Measurements from ENCODE around the gene FLG2. TPM values are rescaled to one million over a fixed set of nuclear protein-coding genes. Genes with fewer than 3 reads are reported as not detected.

FLG2 gene
- polyA plus RNA-seq, 1 of the 3 experiments (the other 2 are of a cell fraction) = not detected

- H3K27me3 ChIP-seq (ENCODE audit: insufficient read depth) = peaks cover 5% of the 10 kb centered on the region; the same call in 1 of the 2 replicates
- CTCF ChIA-PET = no interaction called here
- 11% methylated on average over 4 of the region's 4 CpGs for WGBS (ENCODE audit: low lambda C conversion rate)
- H2AFZ ChIP-seq (ENCODE audit: low read depth) = no peak overlapping the region
- no peak overlapping the region for H3K9ac ChIP-seq
- H3K79me2 ChIP-seq (ENCODE audit: insufficient read depth) = no peaks in the 10 kb centered on the region
- H3K36me3 ChIP-seq (replicated peaks in 1 of 2; ENCODE audit: control insufficient read depth in 1 of 2, insufficient read depth in 2 of 2, low read length in 1 of 2) = no peaks in the 10 kb centered on the region
- no peaks in the 10 kb centered on the region for H4K20me1 ChIP-seq (ENCODE audit: insufficient read depth)
- H3K4me3 ChIP-seq (ENCODE audit: low read depth in 2 of 2, low read length in 1 of 2) = no peak overlapping the region
- H3K4me2 ChIP-seq = no peak overlapping the region
- H3K9me3 ChIP-seq = no peaks in the 10 kb centered on the region
- H3K4me1 ChIP-seq (ENCODE audit: control insufficient read depth in 1 of 2, insufficient read depth in 2 of 2, low read depth in 1 of 2, low read length in 1 of 2) = no peaks in the 10 kb centered on the region
- no peaks in the 10 kb centered on the region for H3F3A ChIP-seq (replicated peaks; ENCODE audit: insufficient read depth)
- DNase-seq = no peak
- TF ChIP-seq TEAD4 (IDR thresholded peaks at IDR 0.05; ENCODE audit: borderline replicate concordance, insufficient read depth) = no peak
- TF ChIP-seq SMC3 (IDR thresholded peaks at IDR 0.05; ENCODE audit: low read depth, low read length) = no peak
- no peak for TF ChIP-seq MXI1 (IDR thresholded peaks at IDR 0.05; ENCODE audit: low read depth, low read length)
- POLR2A ChIA-PET = no interaction called here
- H3K27ac ChIP-seq (ENCODE audit: low read depth in 2 of 2, low read length in 1 of 2) = no peak overlapping the region
- H3K9me2 ChIP-seq = no peaks in the 10 kb centered on the region
These were observed 29.1 kb upstream of the FLG2 start for GRCh38 chr1:152388889-152389288.

GRCh38 chr1:152386940-152387339 lies 27.1 kb upstream of the FLG2 start:
- H3K9me2 ChIP-seq = no peaks in the 10 kb centered on the region
- no peaks in the 10 kb centered on the region for H4K20me1 ChIP-seq (ENCODE audit: insufficient read depth)
- no peak overlapping the region for H3K27ac ChIP-seq (ENCODE audit: low read depth in 2 of 2, low read length in 1 of 2)
- H3K36me3 ChIP-seq (replicated peaks in 1 of 2; ENCODE audit: control insufficient read depth in 1 of 2, insufficient read depth in 2 of 2, low read length in 1 of 2) = no peaks in the 10 kb centered on the region
- H2AFZ ChIP-seq (ENCODE audit: low read depth) = no peak overlapping the region
- DNase-seq = no peak
- no peak overlapping the region for H3K9ac ChIP-seq
- no peaks in the 10 kb centered on the region for H3F3A ChIP-seq (replicated peaks; ENCODE audit: insufficient read depth)
- H3K4me1 ChIP-seq (ENCODE audit: control insufficient read depth in 1 of 2, insufficient read depth in 2 of 2, low read depth in 1 of 2, low read length in 1 of 2) = no peaks in the 10 kb centered on the region
- WGBS (ENCODE audit: low lambda C conversion rate) = 0% methylated on average over 2 of the region's 2 CpGs
- H3K9me3 ChIP-seq = no peaks in the 10 kb centered on the region
- CTCF ChIA-PET = no interaction called here
- no peak overlapping the region for H3K4me3 ChIP-seq (ENCODE audit: low read depth in 2 of 2, low read length in 1 of 2)
- no peaks in the 10 kb centered on the region for H3K79me2 ChIP-seq (ENCODE audit: insufficient read depth)
- TF ChIP-seq YY1 (IDR thresholded peaks at IDR 0.05; ENCODE audit: low read depth) = no peak
- no peak for TF ChIP-seq RAD21 (IDR thresholded peaks at IDR 0.05; ENCODE audit: low read length)
- no peak for TF ChIP-seq FOXJ3 (CRISPR knock-in tag; IDR thresholded peaks at IDR 0.05)
- TF ChIP-seq TCF12 (IDR thresholded peaks at IDR 0.05) = no peak
- TF ChIP-seq TEAD4 (IDR thresholded peaks at IDR 0.05; ENCODE audit: borderline replicate concordance, insufficient read depth) = no peak
- TF ChIP-seq EZH2phosphoT487 (IDR thresholded peaks at IDR 0.05; ENCODE audit: borderline replicate concordance, low read depth) = no peak
- no peak for TF ChIP-seq CHD2 (IDR thresholded peaks at IDR 0.05; ENCODE audit: low read length, partially characterized antibody)
- TF ChIP-seq CTCF (IDR thresholded peaks at IDR 0.05) = no peak
- no peak for TF ChIP-seq GATA2 (CRISPR knock-in tag; IDR thresholded peaks at IDR 0.05)
- no peak for TF ChIP-seq RXRA (IDR thresholded peaks at IDR 0.05; ENCODE audit: borderline replicate concordance, low read depth)
- TF ChIP-seq JUND (IDR thresholded peaks at IDR 0.05) = no peak
- no peak for TF ChIP-seq MXI1 (IDR thresholded peaks at IDR 0.05; ENCODE audit: low read depth, low read length)
- TF ChIP-seq RFX5 (IDR thresholded peaks at IDR 0.05; ENCODE audit: low read length) = no peak
- no peak for TF ChIP-seq NFIC (IDR thresholded peaks at IDR 0.05; ENCODE audit: borderline replicate concordance)
- TF ChIP-seq ELF1 (IDR thresholded peaks at IDR 0.05) = no peak
- no peak for TF ChIP-seq EP300 (IDR thresholded peaks at IDR 0.05; ENCODE audit: borderline replicate concordance in 1 of 2, low read depth in 1 of 2, low read length in 1 of 2)
- H3K27me3 ChIP-seq (ENCODE audit: insufficient read depth) = 0 out of 2 replicates have a peak, but pooled peaks cover 5% of the 10 kb centered on the region
- H3K4me2 ChIP-seq = no peak overlapping the region
- POLR2A ChIA-PET = no interaction called here

Data from SK-N-SH (cell line).